HG03558 (cell line): Measurements from ENCODE around the gene LAYN.

Experiments
- ATAC-seq: cut with Tn5 transposase; IDR thresholded peaks from one replicate; pipeline ENCODE4 v1.9.1; 2021; ENCODE audit warnings: moderate number of reproducible peaks; ENCODE audit not compliant: unreplicated experiment; ENCODE audit errors: extremely low read depth

The LAYN gene

GRCh38 chr11:111540114-111540936, at the start of gene LAYN:
TSS of gene LAYN (plus strand) at chr11:111540720. CDS start at chr11:111540844, 124 bp downstream.
- no peak for ATAC-seq

GRCh38 chr11:111494040-111494439, 46.5 kb upstream of the LAYN start:
- no peak for ATAC-seq

GRCh38 chr11:111499483-111499882, 41.0 kb upstream of the LAYN start:
- ATAC-seq: no peak

GRCh38 chr11:111500481-111500880, 40.0 kb upstream of the LAYN start:
- ATAC-seq: no peak

- no peak for ATAC-seq
Measured at GRCh38 chr11:111502611-111503010, 37.9 kb upstream of the LAYN start.

GRCh38 chr11:111510311-111510710, 30.2 kb upstream of the LAYN start:
- ATAC-seq: no peak

GRCh38 chr11:111512296-111513239, 28.0 kb upstream of the LAYN start, which contains the start of gene BTG4:
TSS of gene BTG4 (minus strand) at chr11:111512386. CDS start at chr11:111498776, 13,610 bp downstream.
- no peak for ATAC-seq

GRCh38 chr11:111513240-111513605, 27.3 kb upstream of the LAYN start:
- no peak for ATAC-seq

GRCh38 chr11:111514216-111515031, 26.1 kb upstream of the LAYN start, which contains the start of gene HOATZ:
TSS of gene HOATZ (plus strand) at chr11:111514778. CDS start at chr11:111514785, 7 bp downstream.
- no peak for ATAC-seq

- no peak for ATAC-seq
Measured at GRCh38 chr11:111515591-111515990, 24.9 kb upstream of the LAYN start.

- ATAC-seq: no peak
Measured at GRCh38 chr11:111518668-111519067, 21.9 kb upstream of the LAYN start.

GRCh38 chr11:111520560-111520959, 20.0 kb upstream of the LAYN start:
- ATAC-seq: no peak

GRCh38 chr11:111521135-111521534, 19.4 kb upstream of the LAYN start:
- no peak for ATAC-seq

GRCh38 chr11:111522426-111522825, 18.1 kb upstream of the LAYN start:
- no peak for ATAC-seq

- ATAC-seq: no peak
Measured at GRCh38 chr11:111523343-111523742, 17.2 kb upstream of the LAYN start.

GRCh38 chr11:111524056-111524455, 16.5 kb upstream of the LAYN start:
- ATAC-seq: no peak

- no peak for ATAC-seq
Measured at GRCh38 chr11:111525456-111525855, 15.1 kb upstream of the LAYN start.

- no peak for ATAC-seq
Measured at GRCh38 chr11:111526501-111526900, 14.0 kb upstream of the LAYN start.

- no peak for ATAC-seq
Measured at GRCh38 chr11:111527279-111527678, 13.2 kb upstream of the LAYN start.

- no peak for ATAC-seq
Measured at GRCh38 chr11:111528557-111528956, 12.0 kb upstream of the LAYN start.
